ENCODE results near the gene FGFR4. TPM values are rescaled to one million over a fixed set of nuclear protein-coding genes. Genes with fewer than 3 reads are reported as not detected.
A peak's percentile ranks its signal among the peaks of the same experiment; 100 is the strongest.

Gene FGFR4
- polyA plus RNA-seq, 4 donors, result 7.6 to 118 (median 39.7) TPM

DNA sequence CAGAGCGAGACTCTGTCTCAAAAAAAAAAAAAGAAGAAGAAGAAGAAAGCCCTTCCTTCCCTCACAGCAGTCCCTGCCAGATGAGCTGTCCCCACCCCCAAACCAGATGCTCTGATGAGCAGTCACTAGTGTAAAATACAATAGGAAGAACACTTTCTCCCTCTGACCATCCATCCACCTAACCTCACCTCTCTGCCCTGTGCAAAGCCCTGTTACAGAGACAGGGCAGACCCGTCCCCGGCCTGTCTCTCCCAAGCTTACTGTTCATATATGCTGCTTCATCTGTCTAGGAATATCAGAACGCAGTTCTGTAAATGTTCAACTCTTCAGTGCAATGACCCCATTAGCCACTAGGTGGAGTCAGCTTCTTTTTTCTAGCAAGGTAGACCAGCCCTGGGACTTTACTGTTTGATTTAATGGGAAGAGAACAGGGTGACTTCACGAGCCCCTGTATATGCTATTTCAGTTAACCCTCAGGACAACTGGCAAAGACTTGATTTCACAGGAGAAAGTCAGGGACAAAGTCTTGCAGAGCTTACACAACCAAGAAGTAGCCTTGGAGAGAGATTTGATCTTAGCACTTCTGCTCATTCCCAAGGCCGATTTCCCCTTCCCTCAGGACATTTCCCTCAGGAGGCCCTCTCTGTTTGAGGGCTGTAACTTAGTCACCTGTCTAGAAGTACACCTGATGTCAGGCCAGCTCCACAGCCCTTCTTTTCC is 14.9 kb upstream of the FGFR4 start:
- Histone ChIP-seq H3K27ac (ENCODE audit: low read depth in 1 of 3, low read length in 2 of 3) (peak overlapping the region in 1 of 3 donors; percentile 80), H3K9me3 (ENCODE audit: control insufficient read depth in 2 of 2, insufficient read depth in 1 of 2, low read depth in 1 of 2, low read length in 1 of 2) (no peaks in the 10 kb centered on the region), H3K4me3 (ENCODE audit: low read depth in 1 of 3, low read length in 3 of 3) (no peak overlapping the region), H3K36me3 (ENCODE audit: control insufficient read depth in 3 of 3, insufficient read depth in 2 of 3, low read depth in 1 of 3, low read length in 3 of 3) (peaks cover 0 to 15% (median 0%) of the 10 kb centered on the region in 3 donors), H3K4me1 (ENCODE audit: control insufficient read depth in 3 of 3, insufficient read depth in 2 of 3, low read depth in 1 of 3, low read length in 2 of 3) (peaks cover 0 to 27% (median 3%) of the 10 kb centered on the region in 3 donors), H3K27me3 (ENCODE audit: control insufficient read depth in 3 of 3, insufficient read depth in 3 of 3, low read length in 3 of 3) (no peaks in the 10 kb centered on the region)
- DNase-seq, result peak; percentile 87 to 94
- no peak for FAIRE-seq
- 19 to 22% (median 20%) methylated on average over 5 of the region's 6 CpGs for WGBS, 3 donors

GRCh38 chr5:177077335-177077734 is 9.4 kb upstream of the FGFR4 start:
- H3K4me3 ChIP-seq (ENCODE audit: low read depth in 1 of 3, low read length in 3 of 3), result no peak overlapping the region
- no peak overlapping the region for H3K27ac ChIP-seq (ENCODE audit: low read depth in 1 of 3, low read length in 2 of 3)
- FAIRE-seq (no peak), DNase-seq (no peak)
- peaks cover 0 to 14% (median 0%) of the 10 kb centered on the region in 3 donors for H3K36me3 ChIP-seq (ENCODE audit: control insufficient read depth in 3 of 3, insufficient read depth in 2 of 3, low read depth in 1 of 3, low read length in 3 of 3)
- peaks cover 0 to 1% (median 0%) of the 10 kb centered on the region in 3 donors for H3K4me1 ChIP-seq (ENCODE audit: control insufficient read depth in 3 of 3, insufficient read depth in 2 of 3, low read depth in 1 of 3, low read length in 2 of 3)
- H3K27me3 ChIP-seq (ENCODE audit: control insufficient read depth in 3 of 3, insufficient read depth in 3 of 3, low read length in 3 of 3), result no peaks in the 10 kb centered on the region
- no peaks in the 10 kb centered on the region for H3K9me3 ChIP-seq (ENCODE audit: control insufficient read depth in 2 of 2, insufficient read depth in 1 of 2, low read depth in 1 of 2, low read length in 1 of 2)
- WGBS, 3 donors, result 91 to 98% (median 96%) methylated on average over 2 of the region's 2 CpGs

- H3K27me3 ChIP-seq (ENCODE audit: control insufficient read depth in 3 of 3, insufficient read depth in 3 of 3, low read length in 3 of 3), result no peaks in the 10 kb centered on the region
- FAIRE-seq (no peak), DNase-seq (no peak)
- no peaks in the 10 kb centered on the region for H3K9me3 ChIP-seq (ENCODE audit: control insufficient read depth in 2 of 2, insufficient read depth in 1 of 2, low read depth in 1 of 2, low read length in 1 of 2)
- H3K4me3 ChIP-seq (ENCODE audit: low read depth in 1 of 3, low read length in 3 of 3), result no peak overlapping the region
- H3K4me1 ChIP-seq (ENCODE audit: control insufficient read depth in 3 of 3, insufficient read depth in 2 of 3, low read depth in 1 of 3, low read length in 2 of 3), result peaks cover 0 to 12% (median 0%) of the 10 kb centered on the region in 3 donors
- 68 to 80% (median 70%) methylated on average over 9 of the region's 9 CpGs for WGBS, 3 donors
- H3K36me3 ChIP-seq (ENCODE audit: control insufficient read depth in 3 of 3, insufficient read depth in 2 of 3, low read depth in 1 of 3, low read length in 3 of 3), result peaks cover 0 to 8% (median 0%) of the 10 kb centered on the region in 3 donors
- no peak overlapping the region for H3K27ac ChIP-seq (ENCODE audit: low read depth in 1 of 3, low read length in 2 of 3)
These were observed 7.1 kb upstream of the FGFR4 start for GRCh38 chr5:177079606-177080005.

- Histone ChIP-seq H3K27me3 (ENCODE audit: control insufficient read depth in 3 of 3, insufficient read depth in 3 of 3, low read length in 3 of 3) (no peaks in the 10 kb centered on the region), H3K36me3 (ENCODE audit: control insufficient read depth in 3 of 3, insufficient read depth in 2 of 3, low read depth in 1 of 3, low read length in 3 of 3) (peaks cover 0 to 8% (median 0%) of the 10 kb centered on the region in 3 donors), H3K4me1 (ENCODE audit: control insufficient read depth in 3 of 3, insufficient read depth in 2 of 3, low read depth in 1 of 3, low read length in 2 of 3) (peaks cover 0 to 12% (median 0%) of the 10 kb centered on the region in 3 donors), H3K9me3 (ENCODE audit: control insufficient read depth in 2 of 2, insufficient read depth in 1 of 2, low read depth in 1 of 2, low read length in 1 of 2) (no peaks in the 10 kb centered on the region), H3K27ac (ENCODE audit: low read depth in 1 of 3, low read length in 2 of 3) (no peak overlapping the region), H3K4me3 (ENCODE audit: low read depth in 1 of 3, low read length in 3 of 3) (no peak overlapping the region)
- WGBS, 3 donors, result 84 to 91% (median 90%) methylated on average over 5 of the region's 5 CpGs
- DNase-seq (no peak), FAIRE-seq (no peak)
These were observed 6.5 kb upstream of the FGFR4 start for GRCh38 chr5:177080265-177080664.

DNA sequence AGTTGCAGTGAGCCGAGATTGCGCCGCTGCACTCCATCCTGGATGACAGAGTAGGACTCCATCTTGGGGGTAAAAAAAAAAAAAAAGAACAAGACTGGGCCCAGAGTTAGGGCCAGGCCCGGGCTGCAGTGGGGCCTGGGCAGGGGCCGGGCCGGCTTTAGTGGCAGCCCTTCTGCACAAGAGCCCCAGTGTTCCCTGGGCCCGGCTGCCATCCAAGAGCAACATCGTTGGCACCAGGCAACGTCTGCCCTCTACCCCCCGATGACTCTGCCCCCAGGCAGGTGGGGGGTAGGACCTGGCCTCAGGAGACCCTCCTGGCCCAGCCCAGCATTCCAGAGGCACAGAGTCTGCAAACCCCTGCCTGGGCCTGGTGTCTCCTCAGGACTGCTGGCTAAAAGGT is 4.9 kb upstream of the FGFR4 start:
- 89 to 98% (median 95%) methylated on average over 7 to 10 of the region's 10 CpGs for WGBS, 3 donors
- no peaks in the 10 kb centered on the region for H3K9me3 ChIP-seq (ENCODE audit: control insufficient read depth in 2 of 2, insufficient read depth in 1 of 2, low read depth in 1 of 2, low read length in 1 of 2)
- peaks cover 0 to 6% (median 0%) of the 10 kb centered on the region in 3 donors for H3K36me3 ChIP-seq (ENCODE audit: control insufficient read depth in 3 of 3, insufficient read depth in 2 of 3, low read depth in 1 of 3, low read length in 3 of 3)
- no peaks in the 10 kb centered on the region for H3K27me3 ChIP-seq (ENCODE audit: control insufficient read depth in 3 of 3, insufficient read depth in 3 of 3, low read length in 3 of 3)
- H3K4me1 ChIP-seq (ENCODE audit: control insufficient read depth in 3 of 3, insufficient read depth in 2 of 3, low read depth in 1 of 3, low read length in 2 of 3), result peaks cover 0 to 20% (median 0%) of the 10 kb centered on the region in 3 donors
- H3K4me3 ChIP-seq (ENCODE audit: low read depth in 1 of 3, low read length in 3 of 3), result no peak overlapping the region
- no peak for FAIRE-seq
- H3K27ac ChIP-seq (ENCODE audit: low read depth in 1 of 3, low read length in 2 of 3), result no peak overlapping the region
- no peak for DNase-seq

GRCh38 chr5:177083357-177083756 is 3.4 kb upstream of the FGFR4 start:
- no peaks in the 10 kb centered on the region for H3K27me3 ChIP-seq (ENCODE audit: control insufficient read depth in 3 of 3, insufficient read depth in 3 of 3, low read length in 3 of 3)
- H3K4me3 ChIP-seq (ENCODE audit: low read depth in 1 of 3, low read length in 3 of 3), result no peak overlapping the region
- H3K36me3 ChIP-seq (ENCODE audit: control insufficient read depth in 3 of 3, insufficient read depth in 2 of 3, low read depth in 1 of 3, low read length in 3 of 3), result peaks cover 0 to 8% (median 0%) of the 10 kb centered on the region in 3 donors
- peaks cover 0 to 23% (median 0%) of the 10 kb centered on the region in 3 donors for H3K4me1 ChIP-seq (ENCODE audit: control insufficient read depth in 3 of 3, insufficient read depth in 2 of 3, low read depth in 1 of 3, low read length in 2 of 3)
- DNase-seq (peak in 1 of 2 donors; percentile 52), FAIRE-seq (no peak)
- H3K27ac ChIP-seq (ENCODE audit: low read depth in 1 of 3, low read length in 2 of 3), result no peak overlapping the region
- H3K9me3 ChIP-seq (ENCODE audit: control insufficient read depth in 2 of 2, insufficient read depth in 1 of 2, low read depth in 1 of 2, low read length in 1 of 2), result no peaks in the 10 kb centered on the region
- WGBS, 3 donors, result 57 to 66% (median 65%) methylated on average over 4 of the region's 4 CpGs

DNA sequence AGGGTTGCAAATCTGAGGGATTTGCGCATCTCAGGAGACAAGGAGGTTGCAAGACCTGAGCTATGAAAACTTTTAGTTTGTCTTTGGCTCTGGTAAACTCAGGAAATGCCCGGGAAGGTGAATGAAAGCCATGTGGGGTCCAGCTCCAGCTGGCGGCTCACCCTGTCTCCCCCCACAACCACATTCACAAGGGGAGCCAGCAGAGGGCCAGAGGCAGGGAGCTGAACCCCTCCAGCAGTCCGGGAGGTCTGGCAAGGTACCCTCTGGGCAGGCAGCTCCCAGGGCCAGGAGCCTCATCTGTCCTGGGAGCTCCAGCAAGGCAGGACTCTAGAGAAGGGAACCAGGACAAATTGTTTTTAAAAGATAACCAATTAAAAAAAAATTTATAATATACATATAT is 2.5 kb upstream of the FGFR4 start:
- DNase-seq (no peak), FAIRE-seq (no peak)
- H3K9me3 ChIP-seq (ENCODE audit: control insufficient read depth in 2 of 2, insufficient read depth in 1 of 2, low read depth in 1 of 2, low read length in 1 of 2), result no peaks in the 10 kb centered on the region
- H3K4me3 ChIP-seq (ENCODE audit: low read depth in 1 of 3, low read length in 3 of 3), result no peak overlapping the region
- no peaks in the 10 kb centered on the region for H3K27me3 ChIP-seq (ENCODE audit: control insufficient read depth in 3 of 3, insufficient read depth in 3 of 3, low read length in 3 of 3)
- peaks cover 0 to 31% (median under 1%) of the 10 kb centered on the region in 3 donors for H3K4me1 ChIP-seq (ENCODE audit: control insufficient read depth in 3 of 3, insufficient read depth in 2 of 3, low read depth in 1 of 3, low read length in 2 of 3)
- peaks cover 0 to 16% (median 0%) of the 10 kb centered on the region in 3 donors for H3K36me3 ChIP-seq (ENCODE audit: control insufficient read depth in 3 of 3, insufficient read depth in 2 of 3, low read depth in 1 of 3, low read length in 3 of 3)
- 53 to 84% (median 79%) methylated on average over 4 of the region's 4 CpGs for WGBS, 3 donors
- H3K27ac ChIP-seq (ENCODE audit: low read depth in 1 of 3, low read length in 2 of 3), result no peak overlapping the region

DNA sequence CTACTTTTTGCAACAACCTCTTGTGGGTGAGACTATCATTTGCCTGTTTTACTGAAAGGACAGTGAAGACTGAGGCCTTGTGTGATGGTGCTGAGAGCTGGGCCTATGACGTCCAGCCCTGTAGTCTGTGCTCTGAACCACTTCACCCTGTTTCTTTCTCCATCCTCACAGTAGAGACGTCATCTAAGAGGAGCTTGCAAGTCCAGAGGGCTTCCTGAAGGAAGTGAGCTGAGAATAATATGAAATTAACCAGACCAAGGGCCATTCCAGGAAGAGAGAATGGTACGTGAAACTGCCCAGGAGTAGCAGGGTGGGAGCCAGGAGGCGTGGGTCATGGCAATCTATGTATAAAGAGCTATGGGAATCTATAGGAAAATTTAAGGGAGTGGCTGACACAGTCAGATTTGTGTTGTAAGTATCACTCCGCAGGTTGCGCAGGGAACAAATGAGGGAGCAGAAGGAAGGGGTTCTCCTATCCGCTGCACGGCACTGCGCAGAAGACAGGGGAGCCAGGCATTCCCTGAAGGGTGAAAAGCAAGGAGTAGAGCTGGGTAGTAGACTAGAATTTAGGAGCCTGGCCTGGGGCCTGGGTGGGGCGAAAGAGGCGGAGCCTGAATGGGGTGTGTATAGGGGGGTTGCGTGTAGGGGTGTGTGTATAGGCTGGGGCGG is 596 bp upstream of the FGFR4 start:
- no peak for FAIRE-seq
- WGBS, 3 donors, result 14 to 39% (median 30%) methylated on average over 12 to 13 of the region's 13 CpGs
- peak overlapping the region in 1 of 3 donors; percentile 24 for H3K4me3 ChIP-seq (ENCODE audit: low read depth in 1 of 3, low read length in 3 of 3)

More for the DNA sequence above, 596 bp upstream of the FGFR4 start:
- peak overlapping the region; percentile 34 to 96 (median 77) for H3K27ac ChIP-seq (ENCODE audit: low read depth in 1 of 3, low read length in 2 of 3)
- H3K4me1 ChIP-seq (ENCODE audit: control insufficient read depth in 3 of 3, insufficient read depth in 2 of 3, low read depth in 1 of 3, low read length in 2 of 3), result peaks cover 0 to 50% (median 6%) of the 10 kb centered on the region in 3 donors
- H3K27me3 ChIP-seq (ENCODE audit: control insufficient read depth in 3 of 3, insufficient read depth in 3 of 3, low read length in 3 of 3), result no peaks in the 10 kb centered on the region
- peak in 1 of 2 donors; percentile 88 for DNase-seq
- no peaks in the 10 kb centered on the region for H3K9me3 ChIP-seq (ENCODE audit: control insufficient read depth in 2 of 2, insufficient read depth in 1 of 2, low read depth in 1 of 2, low read length in 1 of 2)
- peaks cover 0 to 29% (median 0%) of the 10 kb centered on the region in 3 donors for H3K36me3 ChIP-seq (ENCODE audit: control insufficient read depth in 3 of 3, insufficient read depth in 2 of 3, low read depth in 1 of 3, low read length in 3 of 3)
